Measurements from ENCODE around the gene WDR74. TPM values are rescaled to one million over a fixed set of nuclear protein-coding genes. Genes with fewer than 3 reads are reported as not detected.

The WDR74 gene
- total and polyA plus RNA-seq, 9 of the 15 experiments (the other 6 are each of a cell fraction or from before 2014, with no cell fraction given), result 32.7 to 210 (median 114) TPM

DNA sequence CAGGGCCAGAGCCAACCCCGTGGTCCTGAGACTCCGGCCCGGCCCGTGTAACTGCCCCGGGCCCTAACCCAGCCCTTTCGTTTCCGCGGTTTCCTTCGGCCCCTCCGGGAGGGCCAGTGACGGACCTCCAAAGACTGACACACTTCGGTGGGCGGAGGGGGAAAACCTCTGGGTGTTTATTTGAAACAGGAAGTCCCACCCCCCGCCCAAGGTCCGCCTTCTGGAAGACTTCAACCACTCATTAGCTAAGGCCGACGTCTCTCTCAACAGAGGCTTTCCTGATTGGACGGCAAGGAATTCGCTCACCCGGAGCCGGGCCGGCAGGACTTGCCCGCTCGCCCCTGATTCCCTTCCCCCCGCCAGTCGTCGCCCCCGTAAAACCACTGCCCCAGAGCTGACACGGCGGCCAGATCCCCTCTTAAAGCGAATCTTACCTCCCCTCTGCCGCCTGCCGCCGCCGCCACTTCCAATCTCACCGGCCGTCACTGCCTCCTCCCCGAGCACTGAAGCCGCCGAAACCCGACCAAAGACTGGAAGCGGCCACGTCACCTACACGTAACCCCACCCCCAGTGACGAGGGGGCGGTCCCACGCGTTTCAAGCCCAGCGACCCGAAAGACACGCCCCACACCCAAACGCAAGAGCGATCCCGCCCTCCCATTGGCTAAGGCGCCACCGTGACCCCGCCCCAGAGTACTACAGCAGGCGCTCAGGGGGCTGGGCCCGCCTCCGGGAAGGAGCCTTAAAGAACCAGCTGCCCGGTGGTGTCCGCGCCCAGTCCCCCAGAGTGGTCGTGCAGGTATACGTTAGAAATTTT is 7.7 kb downstream of the WDR74 start, which contains the start of gene STX5 (continued):
- no peak for TF ChIP-seq CEBPB (tag; IDR thresholded peaks at IDR 0.05)
- TF ChIP-seq DACH1 (IDR thresholded peaks at IDR 0.05; ENCODE audit: partially characterized antibody), result no peak
- TF ChIP-seq MCM2 (IDR thresholded peaks at IDR 0.05; ENCODE audit: low read depth), result no peak
- no peak for TF ChIP-seq HMG20B (CRISPR knock-in tag; IDR thresholded peaks at IDR 0.05)
- TF ChIP-seq ZNF79 (CRISPR knock-in tag; IDR thresholded peaks at IDR 0.05; ENCODE audit: low read depth), result no peak
- peak; percentile 94 for TF ChIP-seq CREB1 (IDR thresholded peaks at IDR 0.05)
- TF ChIP-seq CREB1 (CRISPR knock-in tag; IDR thresholded peaks at IDR 0.05), result peak; percentile 94
- TF ChIP-seq, protein P1, sequence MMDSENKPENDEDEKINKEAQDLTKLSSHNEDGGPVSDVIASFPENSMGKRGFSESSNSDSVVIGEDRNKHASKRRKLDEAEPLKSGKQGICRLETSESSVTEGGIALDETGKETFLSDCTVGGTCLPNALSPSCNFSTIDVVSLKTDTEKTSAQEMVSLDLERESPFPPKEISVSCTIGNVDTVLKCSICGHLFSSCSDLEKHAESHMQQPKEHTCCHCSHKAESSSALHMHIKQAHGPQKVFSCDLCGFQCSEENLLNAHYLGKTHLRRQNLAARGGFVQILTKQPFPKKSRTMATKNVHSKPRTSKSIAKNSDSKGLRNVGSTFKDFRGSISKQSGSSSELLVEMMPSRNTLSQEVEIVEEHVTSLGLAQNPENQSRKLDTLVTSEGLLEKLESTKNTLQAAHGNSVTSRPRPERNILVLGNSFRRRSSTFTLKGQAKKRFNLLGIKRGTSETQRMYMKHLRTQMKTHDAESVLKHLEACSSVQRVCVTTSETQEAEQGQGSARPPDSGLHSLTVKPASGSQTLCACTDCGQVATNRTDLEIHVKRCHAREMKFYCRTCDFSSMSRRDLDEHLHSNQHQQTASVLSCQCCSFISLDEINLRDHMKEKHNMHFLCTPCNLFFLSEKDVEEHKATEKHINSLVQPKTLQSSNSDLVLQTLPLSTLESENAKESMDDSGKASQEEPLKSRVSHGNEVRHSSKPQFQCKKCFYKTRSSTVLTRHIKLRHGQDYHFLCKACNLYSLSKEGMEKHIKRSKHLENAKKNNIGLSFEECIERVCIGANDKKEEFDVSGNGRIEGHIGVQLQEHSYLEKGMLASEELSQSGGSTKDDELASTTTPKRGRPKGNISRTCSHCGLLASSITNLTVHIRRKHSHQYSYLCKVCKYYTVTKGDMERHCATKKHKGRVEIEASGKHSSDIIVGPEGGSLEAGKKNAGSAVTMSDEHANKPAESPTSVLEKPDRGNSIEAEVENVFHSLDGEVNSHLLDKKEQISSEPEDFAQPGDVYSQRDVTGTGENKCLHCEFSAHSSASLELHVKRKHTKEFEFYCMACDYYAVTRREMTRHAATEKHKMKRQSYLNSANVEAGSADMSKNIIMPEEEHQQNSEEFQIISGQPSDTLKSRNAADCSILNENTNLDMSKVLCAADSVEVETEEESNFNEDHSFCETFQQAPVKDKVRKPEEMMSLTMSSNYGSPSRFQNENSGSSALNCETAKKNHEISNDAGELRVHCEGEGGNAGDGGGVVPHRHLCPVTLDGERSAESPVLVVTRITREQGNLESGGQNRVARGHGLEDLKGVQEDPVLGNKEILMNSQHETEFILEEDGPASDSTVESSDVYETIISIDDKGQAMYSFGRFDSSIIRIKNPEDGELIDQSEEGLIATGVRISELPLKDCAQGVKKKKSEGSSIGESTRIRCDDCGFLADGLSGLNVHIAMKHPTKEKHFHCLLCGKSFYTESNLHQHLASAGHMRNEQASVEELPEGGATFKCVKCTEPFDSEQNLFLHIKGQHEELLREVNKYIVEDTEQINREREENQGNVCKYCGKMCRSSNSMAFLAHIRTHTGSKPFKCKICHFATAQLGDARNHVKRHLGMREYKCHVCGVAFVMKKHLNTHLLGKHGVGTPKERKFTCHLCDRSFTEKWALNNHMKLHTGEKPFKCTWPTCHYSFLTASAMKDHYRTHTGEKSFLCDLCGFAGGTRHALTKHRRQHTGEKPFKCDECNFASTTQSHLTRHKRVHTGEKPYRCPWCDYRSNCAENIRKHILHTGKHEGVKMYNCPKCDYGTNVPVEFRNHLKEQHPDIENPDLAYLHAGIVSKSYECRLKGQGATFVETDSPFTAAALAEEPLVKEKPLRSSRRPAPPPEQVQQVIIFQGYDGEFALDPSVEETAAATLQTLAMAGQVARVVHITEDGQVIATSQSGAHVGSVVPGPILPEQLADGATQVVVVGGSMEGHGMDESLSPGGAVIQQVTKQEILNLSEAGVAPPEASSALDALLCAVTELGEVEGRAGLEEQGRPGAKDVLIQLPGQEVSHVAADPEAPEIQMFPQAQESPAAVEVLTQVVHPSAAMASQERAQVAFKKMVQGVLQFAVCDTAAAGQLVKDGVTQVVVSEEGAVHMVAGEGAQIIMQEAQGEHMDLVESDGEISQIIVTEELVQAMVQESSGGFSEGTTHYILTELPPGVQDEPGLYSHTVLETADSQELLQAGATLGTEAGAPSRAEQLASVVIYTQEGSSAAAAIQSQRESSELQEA (IDR thresholded peaks at IDR 0.05; ENCODE audit: low read depth), result no peak
- TF ChIP-seq, protein P2, sequence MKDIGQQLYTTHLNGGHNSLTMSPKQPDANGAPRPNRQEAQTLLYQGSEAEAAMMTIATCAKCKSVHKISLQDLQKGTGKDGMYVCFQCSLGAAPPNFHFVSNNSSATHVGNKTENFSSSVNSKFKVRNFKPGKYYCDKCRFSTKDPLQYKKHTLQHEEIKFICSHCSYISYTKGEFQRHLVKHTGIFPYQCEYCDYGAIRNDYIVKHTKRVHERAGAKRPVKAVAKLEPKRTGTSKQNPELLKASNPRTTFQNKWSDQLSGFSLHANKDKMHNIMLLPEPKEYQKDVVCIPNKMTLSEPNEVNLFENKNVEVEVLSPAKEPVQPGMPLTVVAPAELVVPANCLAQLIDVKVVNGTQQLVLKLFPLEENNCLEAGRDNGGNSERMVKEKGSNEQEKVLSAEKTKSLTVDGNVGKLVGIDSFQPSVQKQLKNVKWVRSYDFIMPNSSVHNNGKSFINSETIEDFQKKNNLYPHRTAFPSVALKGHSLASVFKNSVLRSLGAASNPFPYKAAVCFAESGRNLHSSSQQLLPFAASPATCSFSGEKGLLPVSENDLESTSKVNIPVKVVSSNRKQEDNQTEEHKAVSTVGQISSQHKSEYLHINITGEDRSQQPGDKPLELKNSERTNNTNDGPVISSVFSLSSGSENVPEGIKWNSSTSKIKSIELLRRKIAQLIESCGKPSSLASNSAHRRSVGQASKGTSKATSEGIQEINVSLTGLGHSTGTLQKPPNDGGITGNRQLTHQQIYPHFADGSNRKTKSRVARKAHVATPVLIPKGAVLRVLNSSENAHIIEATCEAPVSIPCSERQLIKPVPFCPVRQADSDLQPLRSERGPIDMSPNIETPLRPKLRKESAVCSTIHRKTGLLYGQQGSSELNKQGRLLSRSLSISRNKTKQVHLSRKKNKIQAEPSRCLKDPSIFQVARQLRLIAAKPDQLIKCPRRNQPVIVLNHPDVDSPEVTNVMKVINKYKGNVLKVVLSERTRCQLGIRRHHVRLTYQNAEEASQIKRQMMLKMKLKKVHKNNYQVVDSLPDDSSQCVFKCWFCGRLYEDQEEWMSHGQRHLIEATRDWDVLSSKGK (CRISPR knock-in tag; IDR thresholded peaks at IDR 0.05), result no peak
- no peak for TF ChIP-seq SRSF1 (IDR thresholded peaks at IDR 0.05; ENCODE audit: low read depth, low read length)
- TF ChIP-seq, protein P3, sequence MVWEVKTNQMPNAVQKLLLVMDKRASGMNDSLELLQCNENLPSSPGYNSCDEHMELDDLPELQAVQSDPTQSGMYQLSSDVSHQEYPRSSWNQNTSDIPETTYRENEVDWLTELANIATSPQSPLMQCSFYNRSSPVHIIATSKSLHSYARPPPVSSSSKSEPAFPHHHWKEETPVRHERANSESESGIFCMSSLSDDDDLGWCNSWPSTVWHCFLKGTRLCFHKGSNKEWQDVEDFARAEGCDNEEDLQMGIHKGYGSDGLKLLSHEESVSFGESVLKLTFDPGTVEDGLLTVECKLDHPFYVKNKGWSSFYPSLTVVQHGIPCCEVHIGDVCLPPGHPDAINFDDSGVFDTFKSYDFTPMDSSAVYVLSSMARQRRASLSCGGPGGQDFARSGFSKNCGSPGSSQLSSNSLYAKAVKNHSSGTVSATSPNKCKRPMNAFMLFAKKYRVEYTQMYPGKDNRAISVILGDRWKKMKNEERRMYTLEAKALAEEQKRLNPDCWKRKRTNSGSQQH (CRISPR knock-in tag; IDR thresholded peaks at IDR 0.05), result peak; percentile 88; the same call in 1 of the 2 replicates
- no peak for TF ChIP-seq TRIM24 (IDR thresholded peaks at IDR 0.05)
- TF ChIP-seq, protein P4, sequence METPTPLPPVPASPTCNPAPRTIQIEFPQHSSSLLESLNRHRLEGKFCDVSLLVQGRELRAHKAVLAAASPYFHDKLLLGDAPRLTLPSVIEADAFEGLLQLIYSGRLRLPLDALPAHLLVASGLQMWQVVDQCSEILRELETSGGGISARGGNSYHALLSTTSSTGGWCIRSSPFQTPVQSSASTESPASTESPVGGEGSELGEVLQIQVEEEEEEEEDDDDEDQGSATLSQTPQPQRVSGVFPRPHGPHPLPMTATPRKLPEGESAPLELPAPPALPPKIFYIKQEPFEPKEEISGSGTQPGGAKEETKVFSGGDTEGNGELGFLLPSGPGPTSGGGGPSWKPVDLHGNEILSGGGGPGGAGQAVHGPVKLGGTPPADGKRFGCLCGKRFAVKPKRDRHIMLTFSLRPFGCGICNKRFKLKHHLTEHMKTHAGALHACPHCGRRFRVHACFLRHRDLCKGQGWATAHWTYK (CRISPR knock-in tag; IDR thresholded peaks at IDR 0.05), result no peak
- no peak for TF ChIP-seq E2F3 (CRISPR knock-in tag; IDR thresholded peaks at IDR 0.05)

All from K562 (cell line).